Liver (tissue), 9 donors: ENCODE results near the gene GPHN. TPM values are rescaled to one million over a fixed set of nuclear protein-coding genes. Genes with fewer than 3 reads are reported as not detected.

Source experiments
- DNase-seq: peaks from one replicate; pipeline ENCODE4 v3.0.0-alpha.2; 2017; ENCODE audit warnings: low spot score
- H3K27ac ChIP-seq, 2 donors: one replicate each; pipeline ENCODE4 v1.7.0; 2013; ENCODE audit warnings: inconsistent platforms in 2 of 2, low read length in 2 of 2, control low read depth in 1 of 2, low read depth in 1 of 2, mild to moderate bottlenecking in 1 of 2
- H3K27me3 ChIP-seq, 4 donors: one replicate each; pipeline versions ENCODE4 v1.6.1 to v1.7.0; 2013; ENCODE audit warnings: low read length in 3 of 4, inconsistent platforms in 1 of 4, mild to moderate bottlenecking in 1 of 4, moderate library complexity in 1 of 4; ENCODE audit not compliant: control insufficient read depth in 4 of 4, insufficient read depth in 4 of 4
- H3K36me3 ChIP-seq, 4 donors: one replicate each; pipeline versions ENCODE4 v1.6.1 to v1.7.0; 2013; ENCODE audit warnings: low read length in 3 of 4, mild to moderate bottlenecking in 3 of 4, low read depth in 1 of 4, moderate library complexity in 1 of 4; ENCODE audit not compliant: control insufficient read depth in 4 of 4, insufficient read depth in 3 of 4
- H3K4me1 ChIP-seq, 4 donors: one replicate each; pipeline versions ENCODE4 v1.6.1 to v1.7.0; 2013; ENCODE audit warnings: low read length in 3 of 4, mild to moderate bottlenecking in 3 of 4, moderate library complexity in 1 of 4; ENCODE audit not compliant: control insufficient read depth in 4 of 4, insufficient read depth in 4 of 4
- H3K4me3 ChIP-seq, 3 donors: one replicate each; pipeline versions ENCODE4 v1.6.1 to v1.7.0; 2013; ENCODE audit warnings: low read length in 3 of 3, control low read depth in 1 of 3, low read depth in 1 of 3, mild to moderate bottlenecking in 1 of 3
- H3K9ac ChIP-seq, 2 donors: one replicate each; pipeline ENCODE4 v1.7.0; 2013; ENCODE audit warnings: low read length in 2 of 2, mild to moderate bottlenecking in 2 of 2, moderate library complexity in 2 of 2, control low read depth in 1 of 2, low read depth in 1 of 2
- H3K9me3 ChIP-seq, 4 donors: one replicate each; pipeline versions ENCODE4 v1.6.1 to v1.7.0; 2013; ENCODE audit warnings: low read length in 3 of 4; ENCODE audit not compliant: control insufficient read depth in 4 of 4
- ATF3 ChIP-seq: IDR thresholded peaks from 2 replicates; pipeline ENCODE4 v1.6.1; 2016; ENCODE audit warnings: antibody characterized with exemption
- CTCF ChIP-seq: fragments of 150-350 bp; IDR thresholded peaks from 2 replicates; pipeline ENCODE4 v1.5.1; 2017; ENCODE audit warnings: improper control_type of control experiment, low read depth, low read length; ENCODE audit not compliant: missing input control
- EGR1 ChIP-seq, 2 donors: IDR thresholded peaks; 2 replicates each; pipeline ENCODE4 v1.6.1; 2016 to 2018; ENCODE audit warnings: antibody characterized with exemption in 2 of 2, low read depth in 2 of 2
- FOXA1 ChIP-seq: IDR thresholded peaks from 2 replicates; pipeline ENCODE4 v1.6.1; 2016; ENCODE audit warnings: antibody characterized with exemption
- GABPA ChIP-seq, 2 donors: IDR thresholded peaks in 1 of 2; conservative IDR thresholded peaks in 1 of 2; 2 replicates each; pipeline ENCODE4 v1.6.1; 2016; ENCODE audit warnings: antibody characterized with exemption in 2 of 2, mild to moderate bottlenecking in 1 of 2, moderate library complexity in 1 of 2
- HNF4A ChIP-seq, 2 donors: conservative IDR thresholded peaks; 2 replicates each; pipeline ENCODE4 v1.6.1; 2016; ENCODE audit warnings: antibody characterized with exemption in 2 of 2, mild to moderate bottlenecking in 2 of 2
- HNF4G ChIP-seq: IDR thresholded peaks from 2 replicates; pipeline ENCODE4 v1.6.1; 2016; ENCODE audit warnings: antibody characterized with exemption
- JUND ChIP-seq, 2 donors: IDR thresholded peaks; 2 replicates each; pipeline ENCODE4 v1.6.1; 2016; ENCODE audit warnings: antibody characterized with exemption in 2 of 2
- MAX ChIP-seq: IDR thresholded peaks from 2 replicates; pipeline ENCODE4 v1.6.1; 2016; ENCODE audit warnings: antibody characterized with exemption
- NR2F2 ChIP-seq: IDR thresholded peaks from 2 replicates; pipeline ENCODE4 v1.6.1; 2016; ENCODE audit warnings: antibody characterized with exemption
- RAD21 ChIP-seq, 2 donors: IDR thresholded peaks; 2 replicates each; pipeline ENCODE4 v1.6.1; 2016; ENCODE audit warnings: antibody characterized with exemption in 2 of 2, mild to moderate bottlenecking in 2 of 2
- REST ChIP-seq: IDR thresholded peaks from 2 replicates; pipeline ENCODE4 v1.6.1; 2016; ENCODE audit warnings: antibody characterized with exemption, mild to moderate bottlenecking
- RXRA ChIP-seq, 2 donors: IDR thresholded peaks; 2 replicates each; pipeline ENCODE4 v1.6.1; 2017 to 2018; ENCODE audit warnings: antibody characterized with exemption in 2 of 2, mild to moderate bottlenecking in 1 of 2
- SP1 ChIP-seq: IDR thresholded peaks from 2 replicates; pipeline ENCODE4 v1.6.1; 2018; ENCODE audit warnings: antibody characterized with exemption, mild to moderate bottlenecking
- TAF1 ChIP-seq: conservative IDR thresholded peaks from 2 replicates; pipeline ENCODE4 v1.6.1; 2016; ENCODE audit warnings: antibody characterized with exemption, mild to moderate bottlenecking
- YY1 ChIP-seq: IDR thresholded peaks from 2 replicates; pipeline ENCODE4 v1.6.1; 2016; ENCODE audit warnings: antibody characterized with exemption, mild to moderate bottlenecking
- ZBTB33 ChIP-seq: IDR thresholded peaks from 2 replicates; pipeline ENCODE4 v1.6.1; 2016; ENCODE audit warnings: antibody characterized with exemption
- WGBS: extraction: QIAGEN DNeasy Blood & Tissue Kit; methylation state at CpG from one replicate; pipeline ENCODE4 v1.1.7; 2013; 5-methylcytosine and 5-hydroxymethylcytosine counted together
- polyA plus RNA-seq, 2 donors: library from polyadenylated mRNA; stranded (reverse) in 1 of 2; unstranded in 1 of 2; fragments of 200-250 nt in 1 of 2; fragments of >200 nt in 1 of 2; fragmentation: Nextera tagmentation in 1 of 2; extraction: Ambion mirVana in 1 of 2; gene quantifications; one replicate each; pipeline versions ENCODE4 v1.2.1 to v1.2.3, GENCODE V29; 2013 to 2015
- total RNA-seq, 2 donors: library from RNA; depleted of rRNA; stranded (reverse); fragments of >200 nt; gene quantifications; one replicate each; pipeline ENCODE4 v1.2.3, GENCODE V29; 2014
- donor health status: healthy.
- donor health status: healthy.
- donor health status: healthy.
- donor health status: healthy.
- donor health status: healthy.

GPHN gene
- total and polyA plus RNA-seq, 4 donors: 18.4 to 76.4 (median 47.4) TPM

- Histone ChIP-seq H3K4me3 (no peak overlapping the region), H3K27me3 (no peaks in the 10 kb centered on the region), H3K9me3 (no peaks in the 10 kb centered on the region), H3K27ac (no peak overlapping the region), H3K36me3 (peaks cover 0 to 17% (median 13%) of the 10 kb centered on the region in 4 donors), H3K4me1 (no peaks in the 10 kb centered on the region), H3K9ac (no peak overlapping the region)
- TF ChIP-seq HNF4G: no peak
- no peak for TF ChIP-seq MAX
- no peak for TF ChIP-seq HNF4A (conservative IDR thresholded peaks at IDR 0.05)
- TF ChIP-seq NR2F2: no peak
- no peak for TF ChIP-seq JUND (IDR thresholded peaks at IDR 0.05)
- TF ChIP-seq CTCF: no peak
- TF ChIP-seq EGR1 (IDR thresholded peaks at IDR 0.05; ENCODE audit: low read depth in 2 of 2): no peak
- TF ChIP-seq SP1: no peak
- TF ChIP-seq YY1: no peak
- TF ChIP-seq TAF1: no peak
- TF ChIP-seq RAD21 (IDR thresholded peaks at IDR 0.05): no peak
- no peak for TF ChIP-seq REST
- TF ChIP-seq FOXA1: no peak
- TF ChIP-seq ATF3: no peak
- no peak for TF ChIP-seq RXRA (IDR thresholded peaks at IDR 0.05)
- no peak for TF ChIP-seq GABPA (IDR thresholded peaks at IDR 0.05 in 1 of 2, conservative IDR thresholded peaks at IDR 0.05 in 1 of 2)
- 89% methylated on average over 2 of the region's 2 CpGs for WGBS
- DNase-seq: no peak
Observed at GRCh38 chr14:67129768-67130167, 621.8 kb downstream of the GPHN start.

GRCh38 chr14:67131691-67132090 is 623.7 kb downstream of the GPHN start:
- DNase-seq: no peak
- Histone ChIP-seq H3K4me1 (no peaks in the 10 kb centered on the region), H3K9me3 (no peaks in the 10 kb centered on the region), H3K27me3 (no peaks in the 10 kb centered on the region), H3K36me3 (peaks cover 0 to 12% (median 6%) of the 10 kb centered on the region in 4 donors), H3K4me3 (no peak overlapping the region), H3K27ac (no peak overlapping the region), H3K9ac (no peak overlapping the region)
- TF ChIP-seq GABPA (IDR thresholded peaks at IDR 0.05 in 1 of 2, conservative IDR thresholded peaks at IDR 0.05 in 1 of 2) (no peak), NR2F2 (no peak), HNF4A (conservative IDR thresholded peaks at IDR 0.05) (no peak), RXRA (IDR thresholded peaks at IDR 0.05) (no peak), RAD21 (IDR thresholded peaks at IDR 0.05) (no peak), CTCF (no peak), ATF3 (no peak), ZBTB33 (no peak), HNF4G (no peak), JUND (IDR thresholded peaks at IDR 0.05) (no peak), TAF1 (no peak), FOXA1 (no peak), YY1 (no peak)
- 98% methylated on average over 1 of the region's 1 CpG for WGBS
